GM21423 (cell line): ENCODE results near the gene ACTR3C.
"Not testable (repeated sequence)": the region's sequence is repeated elsewhere in the genome, so short reads cannot be mapped to it uniquely, and the experiment has no call there.

Experiments used
- ATAC-seq: cut with Tn5 transposase; IDR thresholded peaks from one replicate; pipeline ENCODE4 v1.9.1; 2021; ENCODE audit warnings: mild to moderate bottlenecking, moderate library complexity; ENCODE audit not compliant: unreplicated experiment

Gene ACTR3C

DNA sequence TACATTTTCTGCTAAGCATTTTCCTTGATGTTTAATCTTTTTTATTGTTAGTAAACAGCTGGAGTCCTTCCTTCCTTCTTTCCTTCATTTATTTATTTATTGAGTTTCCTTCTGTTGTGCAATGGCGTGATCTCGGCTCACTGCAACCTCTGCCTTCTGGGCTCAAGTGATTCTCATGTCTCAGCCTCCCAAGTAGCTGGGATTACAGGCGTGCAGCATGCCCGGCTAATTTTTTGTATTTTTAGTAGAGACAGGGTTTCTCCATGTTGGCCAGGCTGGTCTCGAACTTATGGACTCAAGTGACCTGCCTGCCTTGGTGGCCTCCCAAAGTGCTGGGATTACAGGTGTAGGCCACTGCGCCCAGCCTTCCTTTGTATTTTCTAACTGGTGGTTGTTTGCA, 6.4 kb downstream of the ACTR3C start:
- not testable (repeated sequence) for ATAC-seq

DNA sequence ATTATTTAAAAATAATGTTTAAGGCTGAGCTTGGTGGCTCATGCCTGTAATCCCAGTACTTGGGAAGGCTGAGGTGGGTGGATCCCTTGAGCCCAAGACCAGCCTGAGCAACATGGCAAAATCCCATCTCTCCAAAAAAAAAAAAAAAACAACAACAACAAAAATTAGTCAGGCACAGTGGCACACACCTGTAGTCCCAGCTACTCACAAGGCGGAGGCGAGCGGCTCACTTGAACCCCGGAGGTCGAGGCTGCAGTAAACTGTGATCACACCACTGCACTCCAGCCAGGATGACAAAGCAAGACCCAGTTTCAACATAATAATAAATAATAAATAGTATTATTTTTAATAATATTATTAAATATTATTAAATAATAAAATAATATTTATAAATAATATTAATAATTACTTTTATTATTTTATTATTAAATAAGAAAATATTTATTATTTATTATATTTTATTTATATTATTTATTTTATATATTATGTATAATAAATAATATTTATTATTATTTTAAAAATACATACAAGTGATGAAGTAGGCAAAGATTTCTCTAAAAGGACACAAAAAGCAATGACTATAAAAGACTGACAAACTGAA, 8.6 kb downstream of the ACTR3C start:
- ATAC-seq, result no peak

DNA sequence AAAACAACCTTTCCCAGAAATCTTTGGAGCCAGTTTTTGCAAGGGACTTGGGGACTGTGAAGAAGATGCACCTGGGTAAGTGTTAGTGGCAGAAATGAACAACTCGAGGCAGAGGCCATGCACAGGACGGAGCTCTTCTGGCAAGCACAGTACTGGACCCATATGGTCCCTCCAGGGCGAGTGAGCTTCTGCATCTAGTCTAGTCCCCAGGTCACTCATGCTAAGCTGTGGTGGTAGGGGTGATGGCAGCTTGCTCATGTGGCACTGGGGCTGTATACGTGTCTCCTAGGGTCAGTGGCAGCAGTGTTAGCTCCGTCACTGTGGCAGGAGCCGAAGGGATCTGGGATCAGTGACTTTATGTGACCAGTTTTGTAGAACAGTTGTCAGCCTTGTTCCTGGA, 9.5 kb downstream of the ACTR3C start:
- ATAC-seq, result no peak

DNA sequence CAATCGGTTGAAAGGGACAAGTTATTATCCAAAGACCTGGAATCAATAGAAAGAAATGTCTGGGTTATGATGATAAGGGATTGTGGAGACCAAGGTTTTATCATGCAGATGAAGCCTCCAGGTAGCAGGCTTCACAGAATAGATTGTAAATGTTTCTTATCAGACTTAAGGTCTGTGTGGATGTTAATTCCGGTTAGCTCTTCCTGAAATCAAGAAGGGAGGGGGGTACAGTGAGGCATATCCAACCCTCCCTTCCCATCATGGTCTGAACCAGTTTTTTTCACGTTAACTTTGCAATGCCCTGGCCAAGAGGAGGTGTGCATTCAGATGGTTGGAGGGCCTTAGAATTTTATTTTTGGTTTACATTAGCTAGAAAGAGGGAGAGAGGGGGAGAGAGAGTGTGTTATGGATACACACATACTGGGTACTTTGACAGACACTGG, 10.0 kb downstream of the ACTR3C start:
- no peak for ATAC-seq

DNA sequence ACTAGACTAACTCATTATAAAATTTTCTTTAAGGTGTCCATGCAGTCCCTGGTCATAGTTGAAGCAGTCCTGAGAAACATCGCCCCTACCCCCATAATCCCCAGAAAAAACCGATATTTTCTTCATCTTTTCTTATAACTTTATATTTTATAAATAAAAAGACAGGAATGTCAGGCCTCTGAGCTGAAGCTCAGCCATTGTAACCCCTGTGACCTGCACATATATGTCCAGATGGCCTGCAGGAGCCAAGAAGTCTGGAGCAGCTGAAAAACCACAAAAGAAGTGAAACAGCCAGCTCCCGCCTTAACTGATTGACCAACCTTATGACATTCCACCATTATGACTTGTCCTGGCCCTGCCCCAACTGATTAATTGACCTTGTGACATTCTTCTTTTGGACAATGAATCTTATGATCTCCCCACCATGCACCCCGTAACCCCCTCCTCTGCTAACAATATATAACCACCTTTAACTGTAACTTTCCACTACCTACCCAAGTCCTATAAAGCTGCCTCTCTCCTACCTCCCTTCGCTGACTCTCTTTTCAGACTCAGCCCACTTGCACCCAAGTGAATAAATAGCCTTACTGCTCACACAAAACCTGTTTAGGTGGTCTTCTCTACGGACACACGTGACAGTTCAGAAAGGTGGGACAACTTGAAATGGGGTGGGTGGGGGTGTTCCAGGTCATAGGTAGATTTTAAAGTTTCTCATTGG, 10.5 kb downstream of the ACTR3C start:
- not testable (repeated sequence) for ATAC-seq

DNA sequence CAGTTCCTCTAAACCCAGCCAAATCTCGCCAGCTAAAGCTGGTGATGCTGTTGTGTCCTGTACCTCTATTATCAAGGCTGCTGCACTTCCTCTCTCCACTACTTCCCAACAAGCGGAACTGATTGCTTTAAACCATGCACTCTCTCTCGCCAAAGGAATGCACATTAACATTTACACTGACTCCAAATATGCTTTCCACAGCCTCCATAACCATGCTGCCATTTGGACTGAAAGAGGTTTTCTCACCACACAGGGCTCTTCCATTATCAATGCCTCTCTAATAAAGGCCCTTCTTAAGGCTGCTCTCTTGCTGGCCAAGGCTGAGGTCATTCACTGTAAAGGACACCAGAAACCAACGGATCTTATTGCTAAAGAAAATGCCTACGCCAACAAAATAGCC, 11.6 kb downstream of the ACTR3C start:
- ATAC-seq, result no peak

DNA sequence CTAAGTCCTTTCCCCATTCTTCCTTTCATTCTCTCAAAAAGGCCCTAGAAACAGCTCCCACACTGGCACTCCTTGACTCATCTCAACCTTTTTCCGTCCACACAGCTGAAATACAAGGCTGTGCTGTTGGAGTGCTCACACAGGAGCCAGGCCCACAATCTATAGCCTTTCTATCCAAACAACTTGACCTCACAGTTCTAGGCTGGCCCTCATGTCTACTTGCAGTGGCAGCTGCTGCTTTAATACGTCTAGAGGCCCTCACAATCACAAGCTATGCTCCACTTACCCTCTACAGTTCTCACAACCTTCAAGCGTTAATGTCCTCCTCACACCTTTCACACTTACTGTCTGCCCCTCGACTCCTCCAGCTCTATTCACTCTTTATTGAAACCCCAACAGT, 12.2 kb downstream of the ACTR3C start:
- ATAC-seq, result no peak

DNA sequence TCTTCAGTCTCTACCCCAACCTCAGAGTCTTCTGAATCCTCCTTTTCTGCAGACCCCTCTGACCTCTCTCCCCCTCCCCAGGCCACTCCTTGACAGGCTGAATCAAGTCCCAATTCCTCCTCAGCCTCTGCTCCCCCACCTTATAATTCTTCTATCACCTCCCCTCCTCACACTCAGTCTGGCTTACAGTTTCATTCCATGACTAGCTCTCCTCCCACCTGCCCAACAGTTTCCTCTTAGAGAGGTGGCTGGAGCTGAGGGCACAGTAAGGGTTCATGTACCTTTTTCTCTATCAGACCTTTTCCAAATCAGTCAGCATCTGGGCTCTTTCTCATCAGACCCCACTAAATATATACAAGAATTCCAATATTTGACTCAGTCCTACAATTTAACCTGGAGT, 14.8 kb downstream of the ACTR3C start:
- no peak for ATAC-seq

DNA sequence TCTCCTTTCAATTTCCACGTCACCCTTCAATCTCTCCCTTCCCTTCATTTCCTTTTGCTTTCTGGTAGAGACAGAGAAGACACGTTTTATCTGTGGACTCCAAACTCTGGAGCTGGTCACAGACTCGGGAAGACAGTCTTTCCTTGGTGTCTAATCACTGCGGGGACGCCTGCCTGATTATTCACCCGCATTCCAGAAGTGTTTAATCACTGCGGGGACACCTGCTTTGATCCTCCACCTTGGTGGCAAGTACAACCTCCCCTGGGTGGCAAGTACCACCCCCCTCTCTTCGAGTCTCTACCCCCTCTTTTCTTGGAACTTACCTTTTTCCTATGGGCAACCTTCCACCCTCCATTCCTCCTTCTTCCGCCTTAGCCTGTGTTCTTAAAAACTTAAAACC, 15.4 kb downstream of the ACTR3C start:
- no peak for ATAC-seq

DNA sequence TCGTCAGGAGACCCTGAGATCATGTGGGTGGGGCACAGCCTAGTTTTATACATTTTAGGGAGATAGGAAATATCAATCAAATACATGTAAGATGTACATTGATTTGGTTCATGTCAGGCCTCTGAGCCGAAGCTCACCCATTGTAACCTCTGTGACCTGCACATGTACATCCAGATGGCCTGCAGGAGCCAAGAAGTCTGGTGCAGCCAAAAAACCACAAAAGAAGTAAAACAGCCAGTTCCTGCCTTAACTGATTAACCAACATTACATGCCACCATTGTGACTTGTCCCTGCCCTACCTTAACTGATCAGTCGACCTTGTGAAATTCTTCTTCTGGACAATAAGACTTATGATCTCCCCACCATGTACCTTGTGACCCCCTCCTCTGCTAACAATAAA, 16.2 kb downstream of the ACTR3C start:
- no peak for ATAC-seq

DNA sequence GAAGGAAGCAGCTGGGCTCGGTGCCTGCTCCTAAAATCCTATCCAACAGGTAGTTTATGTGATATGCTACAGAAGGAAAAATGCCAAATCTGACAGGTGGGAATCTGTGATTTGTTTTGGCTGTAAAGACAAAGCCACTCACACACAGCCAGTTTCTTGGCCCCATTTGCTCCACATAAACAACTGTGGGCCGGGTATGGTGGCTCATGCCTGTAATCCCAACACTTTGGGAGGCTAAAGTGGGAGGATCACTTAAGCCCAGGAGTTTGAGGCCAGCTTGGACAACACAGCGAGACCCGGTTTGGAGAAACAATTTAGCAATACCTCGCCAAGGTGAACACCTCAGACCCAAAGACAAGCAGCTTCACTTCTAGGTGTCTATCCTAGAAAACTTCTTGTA, 17.0 kb downstream of the ACTR3C start:
- not testable (repeated sequence) for ATAC-seq

DNA sequence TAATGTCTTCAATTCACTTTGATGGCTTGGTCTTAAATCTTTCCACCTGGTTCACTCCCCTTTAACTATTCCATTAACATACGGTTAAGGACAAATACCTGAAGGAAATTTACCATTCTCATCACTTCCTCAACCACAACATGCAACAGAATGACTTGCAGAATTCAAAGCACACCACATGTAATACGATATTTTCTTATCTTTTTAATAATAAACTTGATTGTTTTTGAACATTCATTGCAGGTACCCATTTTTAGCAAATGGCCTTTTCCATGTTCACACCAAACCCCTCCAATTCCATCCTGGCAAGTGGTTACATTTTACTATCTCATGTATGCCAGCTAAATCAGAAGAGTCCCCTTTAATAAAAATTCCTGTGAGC, 17.5 kb downstream of the ACTR3C start:
- not testable (repeated sequence) for ATAC-seq

DNA sequence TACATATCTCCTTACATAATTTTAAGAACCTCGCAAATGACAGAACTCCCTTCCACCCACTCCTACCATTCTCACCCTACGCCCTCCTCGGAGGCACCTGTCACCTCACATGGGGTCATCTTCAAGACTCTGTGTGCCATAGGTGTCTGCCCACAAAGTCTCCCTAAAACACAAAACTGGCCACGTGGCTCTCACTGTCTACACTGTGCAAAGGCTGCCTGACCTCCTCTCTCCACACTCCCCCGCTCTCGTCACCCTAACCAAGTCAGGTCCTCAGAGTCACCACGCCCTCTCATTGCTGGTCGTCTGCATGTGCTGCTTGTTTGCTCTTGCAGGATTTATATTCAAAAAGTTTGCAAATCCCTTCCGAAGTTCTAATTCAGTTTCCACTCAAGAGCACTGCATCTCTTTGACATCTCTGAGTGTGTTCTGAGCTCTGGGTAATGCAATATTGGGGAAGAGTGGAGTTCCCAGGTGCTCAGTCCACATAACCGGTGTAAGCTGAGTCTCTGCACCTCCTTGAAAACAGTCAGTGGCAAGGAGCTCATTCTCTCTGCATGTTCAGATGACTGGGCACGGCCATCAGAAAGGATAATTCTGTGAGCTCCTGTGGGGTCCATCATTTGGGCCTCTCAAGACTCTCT, 18.0 kb downstream of the ACTR3C start:
- not testable (repeated sequence) for ATAC-seq

DNA sequence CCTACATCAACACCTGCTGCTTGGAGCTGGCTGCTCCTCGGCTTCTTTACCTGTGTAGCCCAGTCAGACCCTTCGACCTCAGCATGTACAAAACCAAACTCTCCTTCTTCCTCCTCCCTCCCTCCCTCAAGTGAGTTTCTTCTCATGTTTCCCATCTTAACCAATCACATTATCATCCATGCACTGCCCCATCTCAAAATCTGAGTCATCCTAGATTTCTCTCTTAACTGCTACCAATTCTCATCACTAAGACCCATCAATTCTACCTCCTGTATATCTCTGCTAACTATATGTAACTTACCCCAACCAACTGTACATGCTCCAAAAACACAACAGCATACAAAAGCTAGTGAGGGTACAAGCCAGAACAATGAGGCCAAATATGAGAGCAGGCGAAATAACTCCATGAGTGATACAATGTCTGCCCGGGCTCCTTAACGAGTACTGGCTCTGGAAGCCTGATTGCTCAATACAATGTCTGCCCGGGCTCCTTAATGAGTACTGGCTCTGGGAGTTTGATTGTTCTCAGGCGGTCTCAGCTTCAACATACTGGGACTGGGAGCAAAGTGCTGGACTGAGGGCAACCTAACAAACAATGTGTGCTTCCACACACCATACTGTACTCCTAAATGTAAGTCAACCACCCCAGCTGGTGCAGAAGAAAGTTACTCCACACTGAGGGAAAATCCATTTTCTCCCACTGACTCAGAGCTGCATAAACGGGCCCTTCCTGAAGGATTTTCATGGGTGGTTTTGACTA, 18.7 kb downstream of the ACTR3C start:
- ATAC-seq, result not testable (repeated sequence)

DNA sequence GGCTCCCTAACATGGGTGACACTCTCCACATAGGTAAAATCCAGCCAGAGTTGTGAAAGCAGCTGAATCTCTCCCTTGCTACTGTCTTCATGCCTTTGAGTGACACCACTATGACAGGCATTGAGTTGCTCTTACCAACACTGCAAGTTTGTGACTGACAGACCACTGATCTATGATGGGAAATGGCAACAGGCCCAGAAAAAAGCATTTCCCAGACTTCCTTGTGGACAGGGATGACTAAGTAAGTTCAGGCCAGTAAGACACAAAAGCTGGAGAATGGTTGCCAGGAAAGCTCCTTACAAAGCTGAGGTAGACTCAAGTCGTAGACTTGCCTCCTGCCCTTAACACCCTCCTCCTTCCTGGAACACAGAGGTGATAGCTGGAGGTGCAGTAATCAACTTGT, 20.4 kb downstream of the ACTR3C start:
- not testable (repeated sequence) for ATAC-seq

DNA sequence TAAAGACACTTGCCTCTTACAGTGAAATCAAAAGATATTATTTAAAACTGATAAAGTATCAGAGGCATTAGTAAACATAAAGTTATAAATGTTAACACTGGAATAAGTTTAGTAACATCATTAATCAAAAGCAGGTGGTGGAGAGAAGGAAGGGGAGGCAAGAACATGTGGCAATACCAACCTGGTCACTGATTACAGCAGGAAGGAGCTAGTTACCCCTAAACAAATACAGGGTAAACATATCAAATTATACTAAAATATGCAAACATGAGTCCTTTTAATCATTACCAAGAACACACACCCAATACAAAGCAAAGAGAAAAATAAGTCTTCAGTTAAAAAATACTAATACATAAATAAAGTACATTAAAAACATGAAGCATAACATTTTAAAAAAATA, 25.4 kb downstream of the ACTR3C start:
- ATAC-seq, result not testable (repeated sequence)

DNA sequence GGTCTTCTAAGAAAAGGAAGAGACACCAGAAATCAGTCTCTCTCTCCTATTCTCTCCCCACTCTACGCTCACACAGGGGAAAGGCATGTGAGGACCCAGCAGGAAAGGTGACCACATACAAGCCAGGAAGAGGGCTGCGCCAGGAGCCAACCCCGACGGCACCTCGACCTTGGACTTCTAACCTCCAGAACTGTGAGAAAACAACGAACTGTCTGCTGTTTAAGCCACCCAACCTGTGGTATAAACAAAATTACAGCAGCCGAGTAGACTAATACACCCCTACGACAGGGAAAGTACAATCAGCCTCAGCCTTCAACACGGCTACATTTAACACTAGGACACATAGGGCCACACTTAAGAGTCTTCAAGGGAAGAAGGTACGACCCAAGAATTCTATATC, 26.5 kb downstream of the ACTR3C start:
- ATAC-seq, result not testable (repeated sequence)

DNA sequence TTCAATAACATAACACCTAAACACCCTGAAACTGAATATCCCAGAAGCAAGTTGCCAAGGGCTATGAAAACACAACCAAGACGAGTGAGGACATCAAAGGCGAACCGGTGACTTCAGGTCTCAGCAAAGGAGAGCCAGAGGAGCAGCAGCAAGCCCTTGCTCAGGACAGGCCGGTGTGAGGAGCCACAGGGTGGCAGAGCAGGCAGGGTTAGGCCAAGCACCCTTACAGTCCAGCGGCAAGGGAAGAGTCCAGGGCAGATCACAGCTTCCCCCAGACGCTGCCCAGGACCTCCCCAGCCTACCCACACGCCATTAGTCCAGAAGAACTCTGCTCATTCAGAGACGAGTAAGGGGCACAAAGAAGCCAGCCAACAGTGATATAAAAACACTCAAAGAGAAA, 27.7 kb downstream of the ACTR3C start:
- ATAC-seq, result not testable (repeated sequence)

DNA sequence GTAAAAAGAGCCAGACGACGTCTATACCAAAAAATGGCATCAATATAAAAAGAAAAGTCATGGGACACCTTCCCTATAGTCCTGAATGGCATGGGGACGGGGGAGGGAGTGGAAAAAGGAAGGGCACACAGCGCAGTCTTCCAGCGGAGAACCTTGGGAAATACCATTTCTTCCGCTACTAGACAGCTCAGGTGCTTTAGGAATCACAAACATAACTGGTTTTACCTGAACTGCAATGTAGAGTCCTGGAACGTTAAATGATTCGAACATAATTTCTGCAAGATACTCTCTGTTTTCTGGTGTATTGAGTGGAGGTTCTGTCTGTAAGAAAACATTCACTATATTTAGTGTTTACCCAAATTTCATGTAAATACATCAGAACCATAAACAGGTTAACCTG, 28.3 kb downstream of the ACTR3C start:
- not testable (repeated sequence) for ATAC-seq

DNA sequence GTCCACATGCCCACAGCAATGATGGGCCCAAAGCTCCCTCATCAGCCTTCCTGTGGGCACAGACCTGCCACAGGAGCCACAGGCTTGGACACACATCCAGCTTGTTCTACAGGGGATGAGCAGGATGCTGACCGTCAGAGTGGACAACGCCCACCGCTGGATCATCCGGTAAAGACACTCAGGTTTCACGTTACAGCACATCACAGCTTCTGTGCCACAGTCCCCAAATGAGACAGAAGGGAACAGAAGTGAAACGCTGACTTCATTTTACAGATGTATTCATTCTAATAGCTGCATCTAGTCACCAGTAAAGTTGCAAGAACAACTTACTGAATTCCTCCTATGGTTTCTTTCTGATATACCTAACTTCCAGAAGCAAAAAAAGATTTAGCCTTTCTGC, 33.0 kb downstream of the ACTR3C start:
- not testable (repeated sequence) for ATAC-seq

DNA sequence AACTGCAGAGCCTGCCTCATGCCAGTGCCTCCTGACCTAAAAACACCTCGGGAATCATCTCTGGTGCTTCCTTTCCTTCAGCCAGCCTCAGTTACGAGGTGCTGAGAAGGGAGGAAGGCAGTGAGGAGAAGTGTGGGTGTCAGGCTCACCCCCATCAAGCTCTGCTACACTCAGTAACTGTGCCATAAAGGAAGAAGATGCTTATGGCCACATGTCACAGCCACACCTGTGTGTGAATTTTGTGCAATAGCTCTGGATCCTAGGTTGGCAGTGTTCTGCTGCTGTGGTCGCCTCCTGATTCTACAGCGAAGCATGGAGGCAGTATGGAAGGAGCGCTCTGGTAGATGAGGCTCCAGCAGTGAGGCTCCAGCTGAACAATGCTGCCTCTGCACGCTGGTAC, 34.5 kb downstream of the ACTR3C start:
- not testable (repeated sequence) for ATAC-seq
